Measurements from ENCODE around the gene PTPRK.

The PTPRK gene

GRCh38 chr6:128303870-128304269 lies 216.5 kb downstream of the PTPRK start:
- peaks cover 20% of the 10 kb centered on the region for H3K36me3 Mint-ChIP-seq (ENCODE audit: low read depth)
- no peak overlapping the region for H3K27ac Mint-ChIP-seq
- no peaks in the 10 kb centered on the region for H3K27me3 Mint-ChIP-seq (ENCODE audit: low read depth)
- TF ChIP-seq, protein P1, sequence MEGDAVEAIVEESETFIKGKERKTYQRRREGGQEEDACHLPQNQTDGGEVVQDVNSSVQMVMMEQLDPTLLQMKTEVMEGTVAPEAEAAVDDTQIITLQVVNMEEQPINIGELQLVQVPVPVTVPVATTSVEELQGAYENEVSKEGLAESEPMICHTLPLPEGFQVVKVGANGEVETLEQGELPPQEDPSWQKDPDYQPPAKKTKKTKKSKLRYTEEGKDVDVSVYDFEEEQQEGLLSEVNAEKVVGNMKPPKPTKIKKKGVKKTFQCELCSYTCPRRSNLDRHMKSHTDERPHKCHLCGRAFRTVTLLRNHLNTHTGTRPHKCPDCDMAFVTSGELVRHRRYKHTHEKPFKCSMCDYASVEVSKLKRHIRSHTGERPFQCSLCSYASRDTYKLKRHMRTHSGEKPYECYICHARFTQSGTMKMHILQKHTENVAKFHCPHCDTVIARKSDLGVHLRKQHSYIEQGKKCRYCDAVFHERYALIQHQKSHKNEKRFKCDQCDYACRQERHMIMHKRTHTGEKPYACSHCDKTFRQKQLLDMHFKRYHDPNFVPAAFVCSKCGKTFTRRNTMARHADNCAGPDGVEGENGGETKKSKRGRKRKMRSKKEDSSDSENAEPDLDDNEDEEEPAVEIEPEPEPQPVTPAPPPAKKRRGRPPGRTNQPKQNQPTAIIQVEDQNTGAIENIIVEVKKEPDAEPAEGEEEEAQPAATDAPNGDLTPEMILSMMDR (IDR thresholded peaks at IDR 0.05; ENCODE audit: unreplicated experiment in 3 of 3) = no peak
- peaks cover 14% of the 10 kb centered on the region for H3K9me3 Mint-ChIP-seq
- no peaks in the 10 kb centered on the region for H3K4me1 Mint-ChIP-seq
- H3K4me3 Mint-ChIP-seq = no peak overlapping the region

DNA sequence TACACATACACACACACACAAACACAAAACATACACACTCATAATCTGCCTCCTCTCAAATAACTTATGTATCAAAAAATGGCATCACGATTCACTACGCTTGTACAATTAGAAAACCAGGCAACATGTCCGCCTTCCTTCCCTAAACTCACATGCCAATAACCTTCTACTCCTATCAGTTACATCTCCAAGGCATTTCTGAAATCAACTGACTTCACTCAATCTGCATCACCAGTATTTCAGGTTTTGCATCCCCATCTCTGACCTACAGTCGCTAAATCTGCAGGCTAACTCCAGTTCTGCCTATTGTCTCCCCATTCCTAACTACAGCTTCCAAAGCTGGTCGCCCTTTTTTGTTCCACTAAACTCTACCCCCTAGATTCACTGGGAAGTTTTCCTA lies 217.5 kb downstream of the PTPRK start:
- H3K27me3 Mint-ChIP-seq (ENCODE audit: low read depth) = no peaks in the 10 kb centered on the region
- H3K27ac Mint-ChIP-seq = no peak overlapping the region
- no peaks in the 10 kb centered on the region for H3K4me1 Mint-ChIP-seq
- TF ChIP-seq, protein P1 (IDR thresholded peaks at IDR 0.05; ENCODE audit: unreplicated experiment in 3 of 3) = no peak
- peaks cover 17% of the 10 kb centered on the region for H3K9me3 Mint-ChIP-seq
- no peak overlapping the region for H3K4me3 Mint-ChIP-seq
- H3K36me3 Mint-ChIP-seq (ENCODE audit: low read depth) = peaks cover 24% of the 10 kb centered on the region

DNA sequence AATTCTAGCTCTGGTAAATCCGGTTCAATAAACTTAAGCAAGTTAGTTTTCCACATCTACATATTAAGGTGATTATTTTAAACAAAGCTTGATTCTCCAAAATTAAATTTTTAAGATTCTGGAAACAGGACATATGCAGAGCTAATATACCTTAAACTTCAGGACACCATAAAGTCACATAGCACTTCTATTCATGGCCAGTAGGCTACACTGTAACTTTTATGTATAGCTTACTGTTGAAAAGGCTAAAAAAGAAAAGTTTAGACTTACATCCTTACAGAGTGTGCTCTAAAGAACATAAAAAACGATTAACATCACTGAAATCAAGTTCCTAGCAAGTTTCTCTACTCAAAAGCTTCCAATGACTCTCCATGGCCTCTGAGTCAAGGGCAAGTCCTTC lies 224.7 kb downstream of the PTPRK start:
- Mint-ChIP-seq H3K27me3 (ENCODE audit: low read depth) (no peaks in the 10 kb centered on the region), H3K36me3 (ENCODE audit: low read depth) (peaks cover 18% of the 10 kb centered on the region), H3K27ac (no peak overlapping the region), H3K4me3 (no peak overlapping the region), H3K4me1 (no peaks in the 10 kb centered on the region), H3K9me3 (peaks cover 13% of the 10 kb centered on the region)
- TF ChIP-seq, protein P1 (IDR thresholded peaks at IDR 0.05; ENCODE audit: unreplicated experiment in 3 of 3) = no peak

- Mint-ChIP-seq H3K36me3 (ENCODE audit: low read depth) (peaks cover 23% of the 10 kb centered on the region), H3K4me3 (no peak overlapping the region), H3K4me1 (no peaks in the 10 kb centered on the region), H3K27ac (no peak overlapping the region), H3K9me3 (peaks cover 17% of the 10 kb centered on the region), H3K27me3 (ENCODE audit: low read depth) (no peaks in the 10 kb centered on the region)
- TF ChIP-seq, protein P1 (IDR thresholded peaks at IDR 0.05; ENCODE audit: unreplicated experiment in 3 of 3) = no peak
Observed at GRCh38 chr6:128290221-128290620, 230.2 kb downstream of the PTPRK start.

GRCh38 chr6:128284128-128284527 lies 236.3 kb downstream of the PTPRK start:
- peaks cover 23% of the 10 kb centered on the region for H3K36me3 Mint-ChIP-seq (ENCODE audit: low read depth)
- peaks cover 17% of the 10 kb centered on the region for H3K9me3 Mint-ChIP-seq
- no peak overlapping the region for H3K4me3 Mint-ChIP-seq
- H3K4me1 Mint-ChIP-seq = peaks cover 8% of the 10 kb centered on the region
- H3K27ac Mint-ChIP-seq = no peak overlapping the region
- no peaks in the 10 kb centered on the region for H3K27me3 Mint-ChIP-seq (ENCODE audit: low read depth)
- TF ChIP-seq, protein P1 (IDR thresholded peaks at IDR 0.05; ENCODE audit: unreplicated experiment in 3 of 3) = no peak

DNA sequence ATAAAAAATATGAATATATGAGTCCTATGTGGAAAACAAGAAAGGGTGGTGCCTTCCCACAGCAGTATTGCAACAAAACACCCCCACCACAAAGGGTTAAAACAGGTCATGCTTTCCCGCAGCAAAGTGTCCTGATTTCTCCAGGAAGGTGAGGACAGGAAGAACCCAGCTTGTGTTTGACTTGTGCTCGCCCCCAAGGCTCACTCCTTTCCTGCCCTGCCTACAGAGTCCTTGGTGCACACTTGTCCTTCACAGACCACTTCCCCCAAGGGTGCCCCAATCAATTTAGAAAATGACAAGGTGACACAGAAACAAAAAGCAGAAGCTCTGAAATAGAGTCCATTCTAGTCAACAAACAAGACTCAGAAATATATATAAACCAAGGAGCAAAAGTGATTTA lies 237.4 kb downstream of the PTPRK start:
- TF ChIP-seq, protein P1 (IDR thresholded peaks at IDR 0.05; ENCODE audit: unreplicated experiment in 3 of 3) = no peak
- Mint-ChIP-seq H3K4me1 (peaks cover 13% of the 10 kb centered on the region), H3K9me3 (peaks cover 17% of the 10 kb centered on the region), H3K27me3 (ENCODE audit: low read depth) (no peaks in the 10 kb centered on the region), H3K27ac (no peak overlapping the region), H3K4me3 (no peak overlapping the region), H3K36me3 (ENCODE audit: low read depth) (peaks cover 18% of the 10 kb centered on the region)

All from nephron (organoid).